Dedifferentiated amniotic fluid mesenchymal stem cell (primary cell): ENCODE results near the gene RAD51B.

Experiments
- DNase-seq: peaks from one replicate; pipeline ENCODE4 v3.0.0-alpha.2; 2016; ENCODE audit errors: extremely low spot score

RAD51B gene

GRCh38 chr14:68770051-68770450 lies 950.5 kb downstream of the RAD51B start:
- DNase-seq = no peak

GRCh38 chr14:68770553-68771286 lies 951.1 kb downstream of the RAD51B start:
- DNase-seq = no peak

- DNase-seq = no peak
Observed at GRCh38 chr14:68771631-68772030, 952.1 kb downstream of the RAD51B start.

- no peak for DNase-seq
Observed at GRCh38 chr14:68772761-68773381, 953.3 kb downstream of the RAD51B start.

GRCh38 chr14:68774771-68775613 lies 955.4 kb downstream of the RAD51B start:
- DNase-seq = peak; percentile 82

GRCh38 chr14:68775614-68776126 lies 956.1 kb downstream of the RAD51B start:
- no peak for DNase-seq

- no peak for DNase-seq
Observed at GRCh38 chr14:68777644-68778043, 958.1 kb downstream of the RAD51B start.
